ENCODE results near the gene GRK3.
A peak's percentile ranks its signal among the peaks of the same experiment; 100 is the strongest.

Gene GRK3

GRCh38 chr22:25540908-25541660 lies 23.4 kb upstream of the GRK3 start:
- peak in 1 of 2 donors; percentile 7 for DNase-seq
- H3K4me1 ChIP-seq (ENCODE audit: control insufficient read depth in 1 of 2, insufficient read depth in 2 of 2, low read length in 2 of 2), result peaks cover 3 to 6% of the 10 kb centered on the region in 2 experiments
- no peak overlapping the region for H2BK120ac ChIP-seq (ENCODE audit: insufficient read depth, low read length, poor library complexity)
- H4K8ac ChIP-seq (ENCODE audit: low read depth, low read length), result no peak overlapping the region
- H4K91ac ChIP-seq (ENCODE audit: low read depth, low read length), result no peak overlapping the region
- no CpG with 5 or more reads among the region's 4 CpGs for WGBS (ENCODE audit: extremely low coverage, insufficient coverage, insufficient read length)
- H2BK12ac ChIP-seq (ENCODE audit: low read length), result no peak overlapping the region
- no peak overlapping the region for H3K18ac ChIP-seq (ENCODE audit: low read length)
- H3K23ac ChIP-seq (ENCODE audit: low read length), result no peak overlapping the region
- no peak overlapping the region for H3K4ac ChIP-seq (ENCODE audit: low read depth, low read length)
- no peak overlapping the region for H4K12ac ChIP-seq (ENCODE audit: low read depth, low read length)
- no peaks in the 10 kb centered on the region for H3K27me3 ChIP-seq (ENCODE audit: insufficient read depth, low read length)
- no peak overlapping the region for H3K4me3 ChIP-seq (ENCODE audit: low read depth, low read length)
- no peaks in the 10 kb centered on the region for H3K79me2 ChIP-seq (ENCODE audit: control insufficient read depth, insufficient read depth, low read length, poor library complexity)
- no peak overlapping the region for H3K14ac ChIP-seq (ENCODE audit: low read length)
- no peak overlapping the region for H3K4me2 ChIP-seq (ENCODE audit: low read length)
- no peaks in the 10 kb centered on the region for H3K79me1 ChIP-seq (ENCODE audit: low read length)
- no peak overlapping the region for H3K27ac ChIP-seq (ENCODE audit: low read depth, low read length)
- H3K36me3 ChIP-seq (ENCODE audit: control insufficient read depth in 1 of 2, insufficient read depth in 2 of 2, low read length in 2 of 2), result no peaks in the 10 kb centered on the region
- no peaks in the 10 kb centered on the region for H3K9me3 ChIP-seq (ENCODE audit: insufficient read depth, low read depth, low read length)
- H2AK5ac ChIP-seq (ENCODE audit: low read length), result no peak overlapping the region
- H3K9ac ChIP-seq (ENCODE audit: low read length), result no peak overlapping the region
- H2BK5ac ChIP-seq (ENCODE audit: low read depth, low read length, poor library complexity), result no peak overlapping the region
- H2AFZ ChIP-seq (ENCODE audit: insufficient read depth, low read length, poor library complexity), result no peak overlapping the region

GRCh38 chr22:25542191-25542590 lies 22.3 kb upstream of the GRK3 start:
- DNase-seq, result peak; percentile 70 to 83
- Histone ChIP-seq H3K4ac (ENCODE audit: low read depth, low read length) (no peak overlapping the region), H4K12ac (ENCODE audit: low read depth, low read length) (no peak overlapping the region), H2BK120ac (ENCODE audit: insufficient read depth, low read length, poor library complexity) (no peak overlapping the region), H3K4me3 (ENCODE audit: low read depth, low read length) (no peak overlapping the region), H2AK5ac (ENCODE audit: low read length) (no peak overlapping the region), H3K9ac (ENCODE audit: low read length) (no peak overlapping the region), H4K91ac (ENCODE audit: low read depth, low read length) (no peak overlapping the region), H3K4me2 (ENCODE audit: low read length) (no peak overlapping the region), H2BK5ac (ENCODE audit: low read depth, low read length, poor library complexity) (no peak overlapping the region), H3K23ac (ENCODE audit: low read length) (no peak overlapping the region), H2AFZ (ENCODE audit: insufficient read depth, low read length, poor library complexity) (no peak overlapping the region), H3K9me3 (ENCODE audit: insufficient read depth, low read depth, low read length) (no peaks in the 10 kb centered on the region), H3K4me1 (ENCODE audit: control insufficient read depth in 1 of 2, insufficient read depth in 2 of 2, low read length in 2 of 2) (peaks cover 3 to 6% of the 10 kb centered on the region in 2 experiments), H3K79me1 (ENCODE audit: low read length) (no peaks in the 10 kb centered on the region), H3K14ac (ENCODE audit: low read length) (no peak overlapping the region), H3K27me3 (ENCODE audit: insufficient read depth, low read length) (no peaks in the 10 kb centered on the region), H3K79me2 (ENCODE audit: control insufficient read depth, insufficient read depth, low read length, poor library complexity) (no peaks in the 10 kb centered on the region), H2BK12ac (ENCODE audit: low read length) (no peak overlapping the region), H3K36me3 (ENCODE audit: control insufficient read depth in 1 of 2, insufficient read depth in 2 of 2, low read length in 2 of 2) (no peaks in the 10 kb centered on the region), H3K18ac (ENCODE audit: low read length) (no peak overlapping the region), H4K8ac (ENCODE audit: low read depth, low read length) (no peak overlapping the region), H3K27ac (ENCODE audit: low read depth, low read length) (no peak overlapping the region)
- WGBS (ENCODE audit: extremely low coverage, insufficient coverage, insufficient read length), result no CpG with 5 or more reads among the region's 1 CpG

GRCh38 chr22:25542720-25543402 lies 21.6 kb upstream of the GRK3 start:
- peaks cover 3 to 8% of the 10 kb centered on the region in 2 experiments for H3K4me1 ChIP-seq (ENCODE audit: control insufficient read depth in 1 of 2, insufficient read depth in 2 of 2, low read length in 2 of 2)
- WGBS (ENCODE audit: extremely low coverage, insufficient coverage, insufficient read length), result 100% methylated on average over 3 of the region's 6 CpGs
- no peak overlapping the region for H3K18ac ChIP-seq (ENCODE audit: low read length)
- no peak overlapping the region for H2BK120ac ChIP-seq (ENCODE audit: insufficient read depth, low read length, poor library complexity)
- H2BK5ac ChIP-seq (ENCODE audit: low read depth, low read length, poor library complexity), result no peak overlapping the region
- H2BK12ac ChIP-seq (ENCODE audit: low read length), result no peak overlapping the region
- no peak overlapping the region for H4K8ac ChIP-seq (ENCODE audit: low read depth, low read length)
- H3K9me3 ChIP-seq (ENCODE audit: insufficient read depth, low read depth, low read length), result no peaks in the 10 kb centered on the region
- no peak overlapping the region for H3K14ac ChIP-seq (ENCODE audit: low read length)
- DNase-seq, result peak; percentile 40 to 44
- H3K4me2 ChIP-seq (ENCODE audit: low read length), result no peak overlapping the region
- no peak overlapping the region for H3K4ac ChIP-seq (ENCODE audit: low read depth, low read length)
- no peak overlapping the region for H4K12ac ChIP-seq (ENCODE audit: low read depth, low read length)
- no peak overlapping the region for H4K91ac ChIP-seq (ENCODE audit: low read depth, low read length)
- no peak overlapping the region for H3K23ac ChIP-seq (ENCODE audit: low read length)
- H3K36me3 ChIP-seq (ENCODE audit: control insufficient read depth in 1 of 2, insufficient read depth in 2 of 2, low read length in 2 of 2), result no peaks in the 10 kb centered on the region
- no peaks in the 10 kb centered on the region for H3K79me2 ChIP-seq (ENCODE audit: control insufficient read depth, insufficient read depth, low read length, poor library complexity)
- no peak overlapping the region for H2AFZ ChIP-seq (ENCODE audit: insufficient read depth, low read length, poor library complexity)
- no peaks in the 10 kb centered on the region for H3K27me3 ChIP-seq (ENCODE audit: insufficient read depth, low read length)
- no peak overlapping the region for H3K27ac ChIP-seq (ENCODE audit: low read depth, low read length)
- no peak overlapping the region for H2AK5ac ChIP-seq (ENCODE audit: low read length)
- no peaks in the 10 kb centered on the region for H3K79me1 ChIP-seq (ENCODE audit: low read length)
- no peak overlapping the region for H3K4me3 ChIP-seq (ENCODE audit: low read depth, low read length)
- no peak overlapping the region for H3K9ac ChIP-seq (ENCODE audit: low read length)

GRCh38 chr22:25545146-25545545 lies 19.3 kb upstream of the GRK3 start:
- Histone ChIP-seq H3K9ac (ENCODE audit: low read length) (no peak overlapping the region), H3K23ac (ENCODE audit: low read length) (no peak overlapping the region), H3K27me3 (ENCODE audit: insufficient read depth, low read length) (no peaks in the 10 kb centered on the region), H3K4me1 (ENCODE audit: control insufficient read depth in 1 of 2, insufficient read depth in 2 of 2, low read length in 2 of 2) (peaks cover 13 to 22% of the 10 kb centered on the region in 2 experiments), H3K79me2 (ENCODE audit: control insufficient read depth, insufficient read depth, low read length, poor library complexity) (no peaks in the 10 kb centered on the region), H3K4ac (ENCODE audit: low read depth, low read length) (no peak overlapping the region), H4K91ac (ENCODE audit: low read depth, low read length) (no peak overlapping the region), H3K4me3 (ENCODE audit: low read depth, low read length) (no peak overlapping the region), H3K4me2 (ENCODE audit: low read length) (no peak overlapping the region), H3K27ac (ENCODE audit: low read depth, low read length) (no peak overlapping the region), H4K8ac (ENCODE audit: low read depth, low read length) (no peak overlapping the region), H2BK5ac (ENCODE audit: low read depth, low read length, poor library complexity) (no peak overlapping the region), H2BK12ac (ENCODE audit: low read length) (no peak overlapping the region), H3K36me3 (ENCODE audit: control insufficient read depth in 1 of 2, insufficient read depth in 2 of 2, low read length in 2 of 2) (no peaks in the 10 kb centered on the region), H4K12ac (ENCODE audit: low read depth, low read length) (no peak overlapping the region), H2AFZ (ENCODE audit: insufficient read depth, low read length, poor library complexity) (no peak overlapping the region), H3K14ac (ENCODE audit: low read length) (no peak overlapping the region), H3K79me1 (ENCODE audit: low read length) (no peaks in the 10 kb centered on the region), H3K9me3 (ENCODE audit: insufficient read depth, low read depth, low read length) (no peaks in the 10 kb centered on the region), H3K18ac (ENCODE audit: low read length) (no peak overlapping the region), H2AK5ac (ENCODE audit: low read length) (no peak overlapping the region), H2BK120ac (ENCODE audit: insufficient read depth, low read length, poor library complexity) (no peak overlapping the region)
- DNase-seq, result no peak
- WGBS (ENCODE audit: extremely low coverage, insufficient coverage, insufficient read length), result no CpG with 5 or more reads among the region's 3 CpGs

Data from trophoblast cell (in vitro differentiated cells and primary cell).